Daoy (cell line): ENCODE results near the gene UBA52. TPM values are rescaled to one million over a fixed set of nuclear protein-coding genes. Genes with fewer than 3 reads are reported as not detected.

ENCODE experiments used
- DNase-seq: peaks from one replicate; pipeline ENCODE4 v3.0.0-alpha.2; 2015; ENCODE audit warnings: low read depth
- total RNA-seq: library from RNA; depleted of rRNA; stranded (reverse); fragments of >200 nt; shearing (Covaris generic); gene quantifications from 2 replicates; pipeline ENCODE4 v1.2.3, GENCODE V29; 2014

Gene UBA52
- total RNA-seq, 1 experiment from 2014 or later = 1,164 TPM

DNA sequence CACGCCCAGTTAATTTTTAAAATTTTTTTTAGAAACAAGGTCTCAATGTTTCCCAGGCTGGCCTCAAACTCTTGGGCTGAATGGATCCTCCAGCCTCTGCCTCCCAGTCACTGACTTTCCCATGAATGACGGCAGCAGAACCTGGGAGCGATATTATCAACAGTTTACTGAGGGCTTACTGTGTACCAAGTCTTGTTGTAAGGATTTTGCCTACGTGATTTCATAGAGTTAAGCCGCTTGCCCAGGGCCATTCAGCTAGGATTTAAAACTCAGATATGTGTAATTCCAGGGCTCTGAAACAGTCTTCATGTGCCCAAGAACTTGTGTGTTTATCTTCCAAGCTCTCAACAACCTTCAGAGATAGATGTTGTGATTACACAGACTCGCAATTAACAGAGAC, 20.0 kb upstream of the UBA52 start:
- no peak for DNase-seq

DNA sequence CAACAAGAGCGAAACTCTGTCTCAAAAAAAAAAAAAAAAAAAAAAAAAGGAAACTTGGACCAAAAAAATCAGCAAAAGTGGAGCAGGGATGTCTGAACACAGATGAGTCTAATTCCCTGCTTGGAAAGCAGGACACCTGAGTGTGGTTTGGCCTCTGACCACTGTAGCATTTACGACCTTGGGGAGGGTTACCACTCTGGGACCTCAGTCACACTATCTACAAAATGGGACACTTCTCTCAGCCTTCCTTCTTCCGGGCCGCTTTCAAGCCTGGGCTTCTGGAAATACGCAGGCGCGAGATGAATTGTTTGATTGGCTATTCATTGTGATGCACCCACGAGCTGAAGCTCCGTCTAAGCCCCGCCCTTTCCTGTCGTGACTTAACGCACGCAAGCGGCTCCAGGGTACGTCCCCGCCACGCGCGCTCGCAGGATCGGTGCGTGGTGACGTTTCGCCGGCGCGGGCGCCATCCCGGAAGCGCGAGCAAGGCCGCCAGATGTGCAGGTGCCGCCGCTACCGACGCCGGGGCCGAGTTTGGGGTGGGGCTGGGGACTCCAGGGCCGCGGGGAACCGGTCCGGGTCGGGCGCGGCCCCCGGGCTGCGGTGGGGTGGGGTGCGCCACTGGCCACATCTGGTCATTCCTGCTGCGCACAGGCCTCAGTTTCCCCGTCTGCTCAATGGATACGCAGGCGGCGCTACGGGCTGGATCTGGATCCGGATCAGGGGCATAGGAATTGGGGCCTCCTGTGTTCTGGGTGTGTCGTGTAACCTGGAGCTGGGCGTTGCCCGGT, 14.1 kb upstream of the UBA52 start, which contains the start of gene KXD1:
Gene KXD1, plus strand, starts transcription at position 460 of the 791 bp plus-strand sequence. CDS start 4,187 bp downstream, outside the sequence.
- DNase-seq = peak; percentile 99

DNA sequence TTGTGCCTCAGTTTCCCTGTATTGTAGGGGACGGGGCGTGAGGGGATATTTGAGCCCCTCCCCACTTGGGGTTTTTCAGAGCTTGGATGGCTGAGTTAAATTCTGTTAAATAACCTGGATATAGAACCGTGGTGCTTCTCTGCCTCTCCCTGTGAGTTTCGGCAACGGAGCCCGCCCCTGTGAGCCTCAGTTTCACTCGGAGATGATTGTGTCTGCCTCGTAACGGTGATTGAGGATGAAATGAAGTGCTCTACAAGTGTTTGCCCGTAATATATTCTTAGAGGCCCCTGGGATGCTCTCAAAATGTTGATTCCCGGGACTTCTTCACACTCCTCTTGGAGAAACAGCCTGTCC, 13.5 kb upstream of the UBA52 start:
- DNase-seq = no peak

DNA sequence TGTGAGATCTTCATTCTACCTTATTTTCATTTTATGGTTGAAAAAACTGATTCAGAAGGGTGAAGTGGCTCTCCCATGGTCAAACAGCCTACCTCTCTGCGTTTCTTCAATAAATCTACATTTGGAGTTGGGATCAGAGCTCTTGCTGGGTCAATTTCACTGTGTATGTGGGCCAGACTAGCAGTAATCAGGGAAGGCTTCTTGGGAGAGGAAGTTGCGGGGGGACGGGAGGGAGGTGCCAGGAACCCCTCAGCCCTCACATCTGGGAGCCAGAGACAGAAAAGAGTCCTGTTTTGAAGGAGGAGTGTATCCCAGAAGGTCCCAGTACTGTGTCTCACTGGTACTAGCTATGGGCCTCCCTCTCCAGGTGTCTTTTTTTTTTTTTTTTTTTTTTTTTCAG, 13.1 kb upstream of the UBA52 start:
- no peak for DNase-seq

DNA sequence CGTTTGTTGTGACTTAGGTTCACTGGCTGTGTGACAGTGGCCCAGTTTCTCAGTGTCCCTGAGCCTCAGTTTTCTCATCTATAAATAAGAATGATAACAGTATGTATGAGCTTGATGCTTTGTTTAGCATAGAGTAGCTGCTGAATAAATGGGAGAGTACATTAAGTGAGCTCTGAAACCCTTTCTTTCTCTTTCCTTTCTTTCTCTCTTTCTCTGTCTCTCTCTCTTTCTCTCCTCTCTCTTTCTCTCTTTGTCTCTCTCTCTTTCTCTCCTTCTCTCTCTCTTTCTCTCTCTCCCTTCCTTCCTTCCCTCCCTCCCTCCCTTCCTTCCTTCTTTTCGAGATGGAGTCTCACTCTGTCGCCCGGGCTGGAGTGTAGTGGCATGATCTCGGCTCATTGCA, 12.0 kb upstream of the UBA52 start:
- no peak for DNase-seq

DNA sequence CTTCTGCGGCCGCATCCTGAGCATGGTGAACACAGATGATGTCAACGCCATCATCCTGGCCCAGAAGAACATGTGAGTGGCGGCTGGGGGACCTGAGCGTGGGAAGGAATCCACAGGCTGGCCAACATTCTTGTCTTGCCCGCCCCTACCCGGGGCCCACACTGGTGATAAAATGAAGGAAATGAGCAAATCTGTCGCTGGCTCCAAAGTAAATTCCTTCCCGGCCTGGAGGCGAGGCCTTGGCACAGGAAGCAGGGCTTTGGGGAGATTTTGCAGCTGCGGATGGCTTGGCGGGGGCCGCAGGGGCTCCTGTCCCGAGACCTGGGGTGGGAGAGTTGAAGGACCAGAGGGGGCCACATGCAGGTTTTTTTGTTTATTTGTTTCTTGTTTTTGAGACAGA, 9.6 kb upstream of the UBA52 start:
- DNase-seq = no peak

DNA sequence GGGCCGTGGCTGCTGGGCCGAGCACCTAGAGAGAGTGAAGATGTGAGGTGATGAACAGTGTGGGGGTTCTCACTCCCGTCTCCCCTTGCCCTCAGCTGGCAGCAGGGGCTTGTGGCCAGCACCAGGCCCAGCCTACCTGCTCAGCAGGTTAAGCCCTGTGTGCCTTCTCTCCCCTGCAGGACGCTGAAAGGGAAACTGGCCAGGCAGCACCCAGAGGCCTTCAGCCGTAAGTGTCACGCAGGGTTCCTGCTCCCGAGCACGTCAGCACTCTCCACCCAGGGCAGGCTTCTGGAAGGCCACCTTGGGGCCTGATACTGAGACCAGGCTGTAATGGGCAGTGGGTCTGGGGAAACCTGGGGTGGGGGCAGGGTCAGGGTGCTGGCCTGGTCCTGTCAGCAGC, 4.7 kb upstream of the UBA52 start:
- DNase-seq = no peak

DNA sequence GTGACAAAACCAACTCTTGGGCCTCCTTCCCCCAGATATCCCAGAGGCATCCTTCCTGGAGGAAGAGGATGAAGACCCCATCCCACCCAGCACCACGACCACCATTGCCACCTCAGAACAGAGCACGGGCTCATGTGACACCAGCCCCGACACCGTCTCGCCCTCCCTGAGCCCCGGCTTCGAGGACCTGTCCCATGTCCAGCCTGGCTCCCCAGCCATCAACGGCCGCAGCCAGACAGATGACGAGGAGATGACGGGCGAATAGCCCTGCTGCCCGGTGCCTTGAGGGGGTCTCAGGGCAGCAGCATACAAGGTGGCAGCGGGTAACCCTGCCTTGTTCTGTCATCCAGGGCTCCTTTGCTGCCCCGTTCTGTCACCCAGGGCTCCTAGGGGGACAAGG, 3.3 kb upstream of the UBA52 start:
- DNase-seq = no peak

DNA sequence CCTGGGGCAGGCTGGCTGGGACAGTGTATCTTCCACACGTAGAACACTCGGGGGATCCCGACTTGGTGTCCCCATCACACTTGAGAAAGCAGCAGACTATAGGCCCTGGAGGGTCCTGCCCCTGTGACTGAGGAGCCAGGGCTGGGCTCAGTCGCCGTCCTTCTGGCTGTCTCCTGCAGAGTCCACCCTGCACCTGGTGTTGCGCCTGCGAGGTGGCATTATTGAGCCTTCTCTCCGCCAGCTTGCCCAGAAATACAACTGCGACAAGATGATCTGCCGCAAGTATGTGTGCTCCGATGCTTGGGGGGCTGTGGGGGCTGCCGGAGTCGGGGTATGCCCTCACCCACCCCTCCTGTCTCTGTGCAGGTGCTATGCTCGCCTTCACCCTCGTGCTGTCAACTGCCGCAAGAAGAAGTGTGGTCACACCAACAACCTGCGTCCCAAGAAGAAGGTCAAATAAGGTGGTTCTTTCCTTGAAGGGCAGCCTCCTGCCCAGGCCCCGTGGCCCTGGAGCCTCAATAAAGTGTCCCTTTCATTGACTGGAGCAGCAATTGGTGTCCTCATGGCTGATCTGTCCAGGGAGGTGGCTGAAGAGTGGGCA, 3.1 kb downstream of the UBA52 start:
- no peak for DNase-seq

DNA sequence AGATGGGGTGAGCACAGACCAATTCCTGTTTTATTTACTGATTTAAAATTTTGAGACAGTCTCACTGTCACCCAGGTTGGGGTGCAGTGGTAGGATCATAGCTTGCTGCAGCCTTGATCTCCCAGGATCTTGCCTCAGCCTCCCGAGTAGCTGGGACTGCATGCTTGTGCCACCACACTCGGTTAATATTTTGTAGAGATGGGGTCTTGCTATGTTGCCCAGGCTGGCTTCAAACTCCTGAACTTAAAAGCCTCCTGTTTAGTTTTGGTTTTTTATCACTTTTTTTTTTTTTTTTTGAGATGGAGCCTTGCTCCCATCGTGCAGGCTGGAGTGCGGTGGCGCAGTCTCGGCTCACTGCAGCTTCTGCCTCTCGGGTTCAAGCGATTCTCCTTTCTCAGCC, 4.7 kb downstream of the UBA52 start:
- DNase-seq = no peak

DNA sequence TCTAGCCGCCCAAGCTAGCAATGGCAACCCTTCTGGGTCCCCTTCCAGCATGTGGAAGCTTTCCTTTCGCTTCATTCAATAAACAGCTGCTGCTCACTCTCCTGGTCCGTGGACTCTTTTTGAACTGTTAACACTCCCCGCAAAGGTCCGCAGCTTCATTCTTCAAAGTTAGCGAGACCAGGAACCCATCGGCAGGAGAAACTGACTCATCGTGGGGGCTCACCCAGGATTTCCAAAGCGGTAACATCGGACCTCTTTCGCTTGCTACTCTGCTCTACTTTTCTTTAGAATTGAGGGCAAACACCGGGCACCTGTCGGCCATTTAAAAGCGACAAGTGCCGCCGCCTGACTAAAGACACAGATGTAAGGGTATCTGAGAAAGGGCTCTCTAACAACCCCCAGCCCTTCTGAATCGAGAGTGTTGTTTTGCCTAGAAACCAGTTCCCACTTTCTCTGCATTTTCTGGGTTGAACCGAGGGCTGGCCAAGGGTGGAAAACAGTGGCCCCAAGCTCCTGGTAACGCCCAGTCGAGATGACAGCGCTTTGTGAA, 5.8 kb downstream of the UBA52 start:
- no peak for DNase-seq

DNA sequence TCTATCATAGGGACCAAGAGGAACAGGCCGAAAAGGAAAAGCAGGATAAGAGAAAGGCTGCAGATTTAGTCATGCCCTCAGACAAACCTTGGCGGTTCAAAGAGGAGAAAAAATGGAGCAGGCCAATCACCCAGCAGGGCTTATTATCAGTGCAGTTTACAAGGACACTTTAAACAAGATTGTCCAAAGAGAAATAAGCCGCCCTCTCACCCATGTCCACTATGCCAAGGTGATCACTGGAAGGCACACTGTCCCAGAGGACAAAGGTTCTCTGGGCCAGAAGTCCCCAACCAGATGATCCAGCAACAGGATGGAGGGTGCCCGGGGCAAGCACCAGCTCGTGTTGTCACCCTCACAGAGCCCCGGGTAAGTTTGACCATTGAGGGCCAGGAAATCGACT, 8.7 kb downstream of the UBA52 start:
- DNase-seq = no peak

DNA sequence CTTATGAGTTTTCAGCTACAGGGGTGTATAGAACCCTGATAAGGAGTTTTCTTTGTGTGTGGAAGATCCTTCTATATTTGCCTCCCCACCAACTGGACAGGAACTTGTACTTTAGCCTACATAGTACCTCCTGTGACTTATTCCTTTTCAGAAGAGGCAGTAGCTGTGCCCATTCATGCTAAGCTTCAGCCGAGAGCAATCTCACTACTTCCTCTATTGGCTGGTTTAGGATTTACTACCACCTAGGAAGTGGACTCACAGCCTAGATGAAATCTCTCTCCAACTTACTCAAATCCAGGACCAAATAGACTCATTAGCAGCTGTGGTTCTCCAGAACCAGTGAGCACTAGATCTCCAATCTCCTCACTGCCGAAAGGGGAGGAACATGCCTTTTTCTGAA, 14.6 kb downstream of the UBA52 start:
- no peak for DNase-seq

DNA sequence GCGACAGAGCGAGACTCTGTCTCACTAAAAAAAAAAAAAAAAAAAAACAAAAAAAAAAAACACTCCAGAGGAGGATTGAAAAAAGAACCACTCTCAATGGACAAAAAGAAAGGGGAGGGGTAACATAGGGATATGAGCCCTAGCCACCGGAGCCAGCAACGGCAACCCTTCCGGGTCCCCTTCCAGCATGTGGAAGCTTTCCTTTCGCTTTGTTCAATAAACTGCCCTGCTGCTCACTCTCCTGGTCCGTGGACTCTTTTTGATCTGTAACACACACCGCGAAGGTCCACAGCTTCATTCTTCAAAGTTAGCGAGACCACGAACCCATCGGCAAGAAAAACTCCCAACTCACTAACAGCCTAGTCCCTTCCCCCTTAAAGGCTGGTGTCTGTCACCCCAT, 15.9 kb downstream of the UBA52 start:
- no peak for DNase-seq

DNA sequence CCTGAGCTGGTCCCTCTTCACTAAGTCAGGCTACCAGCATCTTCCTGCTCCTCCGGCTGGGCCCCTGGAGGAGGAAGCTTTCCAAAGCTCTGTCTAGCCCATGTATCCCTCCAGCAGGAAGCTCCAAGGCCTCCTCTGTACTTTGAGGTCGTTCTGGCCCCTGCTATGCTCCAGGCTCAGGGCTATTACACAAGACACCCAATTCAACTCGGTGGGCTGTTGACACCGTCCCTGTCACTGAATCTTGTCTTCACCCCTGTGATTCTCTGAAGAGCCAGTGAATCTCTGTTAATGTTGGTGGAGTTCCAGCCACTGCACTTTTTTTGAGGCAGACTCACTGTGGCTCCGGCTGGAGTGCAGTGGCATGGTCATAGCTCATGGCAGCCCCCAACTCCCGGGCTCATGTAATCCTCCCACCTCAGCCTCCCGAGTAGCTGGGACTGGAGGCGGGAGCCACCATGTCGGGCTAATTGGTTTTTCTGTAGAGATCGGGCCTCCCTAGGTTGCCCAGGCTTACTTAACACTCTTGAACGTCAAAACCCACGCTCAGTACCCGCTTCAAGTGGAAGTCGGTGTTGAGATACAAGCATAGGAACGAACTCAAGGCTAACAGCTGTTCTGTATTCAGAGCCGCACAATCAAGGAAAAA, 16.4 kb downstream of the UBA52 start:
- no peak for DNase-seq

DNA sequence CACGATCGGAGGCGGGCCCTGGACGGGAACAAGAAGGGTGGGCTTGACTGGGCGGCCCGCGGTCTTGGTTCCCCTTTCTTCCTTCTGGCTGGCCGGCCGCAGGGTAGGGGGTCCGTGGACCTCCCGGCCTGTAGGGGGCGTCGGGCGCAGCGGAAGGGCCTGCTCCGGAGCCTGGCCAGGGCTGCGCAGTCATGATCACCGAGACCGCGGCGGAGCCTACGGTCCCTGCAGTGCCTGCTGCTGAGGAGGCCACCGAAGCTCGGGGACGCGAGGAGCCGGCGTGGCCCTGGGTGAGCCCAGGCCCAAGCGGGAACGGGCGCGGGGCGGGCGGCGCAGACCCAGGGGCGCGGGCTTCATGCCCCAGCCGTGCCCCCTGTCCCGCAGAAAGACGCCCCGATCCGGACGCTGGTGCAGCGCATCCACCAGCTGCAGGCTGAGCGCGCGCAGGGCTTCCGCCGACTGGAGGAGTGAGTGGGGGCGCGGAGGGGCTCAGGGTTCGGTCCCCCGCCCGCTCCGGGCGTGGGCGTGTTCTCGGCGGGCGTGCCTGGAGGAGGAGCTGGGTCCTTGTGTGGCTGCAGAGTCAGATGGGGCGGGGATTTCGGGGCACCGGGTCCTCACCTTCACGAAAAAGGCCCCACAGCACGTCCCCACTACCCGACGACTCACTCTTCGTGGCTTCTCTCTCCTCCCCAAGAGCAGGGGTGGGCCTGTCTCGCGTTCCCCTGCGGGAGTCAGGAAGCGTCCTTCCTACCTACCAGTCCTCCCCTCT, 17.1 kb downstream of the UBA52 start, which contains the start of gene REX1BD:
Gene REX1BD, plus strand, starts transcription at position 188 of the 769 bp plus-strand sequence. Its CDS starts 4 bp downstream, at position 192.
- peak; percentile 88 for DNase-seq

DNA sequence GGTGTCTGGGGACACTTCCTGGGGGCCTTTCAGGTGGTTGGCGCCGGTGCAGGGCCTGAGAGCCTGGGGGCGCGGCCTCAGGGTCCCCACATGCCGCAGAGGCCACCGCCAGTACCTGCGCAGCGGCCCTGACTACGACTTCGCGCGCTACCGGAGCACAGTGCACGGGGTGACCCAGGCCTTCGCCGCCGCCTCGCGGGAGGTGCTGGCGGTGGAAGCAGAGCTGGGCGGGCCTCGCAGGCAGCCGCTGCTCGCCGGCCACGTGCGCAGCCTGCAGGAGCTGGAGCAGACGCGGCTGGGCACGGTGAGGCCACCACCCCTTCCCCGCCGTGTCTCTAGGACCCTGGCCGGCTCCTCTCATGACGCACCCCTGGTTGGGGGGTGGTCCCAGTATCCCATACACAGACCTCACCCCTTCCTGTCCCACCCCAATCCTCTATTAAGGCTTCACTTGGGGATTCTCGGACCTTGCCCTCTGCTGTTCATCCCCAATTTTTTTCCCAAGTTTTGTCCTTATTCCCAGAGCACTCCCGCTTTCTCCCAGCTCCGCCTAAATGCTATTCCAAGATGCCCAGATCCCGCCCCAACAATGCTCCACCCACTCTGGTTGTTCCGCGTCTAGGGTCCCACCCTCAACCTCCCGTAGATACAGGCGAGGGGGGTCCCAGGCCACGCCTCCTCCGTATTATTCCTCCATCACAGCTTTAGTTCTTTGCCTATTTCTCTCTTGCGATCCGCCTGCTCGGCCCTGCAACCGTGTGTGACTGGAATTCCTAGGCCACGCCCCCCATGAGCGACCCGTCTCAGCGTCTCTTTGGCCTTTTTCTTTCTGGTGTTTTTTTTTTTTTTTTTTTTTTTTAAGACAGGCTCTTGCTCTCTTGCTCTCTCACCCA, 18.0 kb downstream of the UBA52 start:
- peak; percentile 79 for DNase-seq

DNA sequence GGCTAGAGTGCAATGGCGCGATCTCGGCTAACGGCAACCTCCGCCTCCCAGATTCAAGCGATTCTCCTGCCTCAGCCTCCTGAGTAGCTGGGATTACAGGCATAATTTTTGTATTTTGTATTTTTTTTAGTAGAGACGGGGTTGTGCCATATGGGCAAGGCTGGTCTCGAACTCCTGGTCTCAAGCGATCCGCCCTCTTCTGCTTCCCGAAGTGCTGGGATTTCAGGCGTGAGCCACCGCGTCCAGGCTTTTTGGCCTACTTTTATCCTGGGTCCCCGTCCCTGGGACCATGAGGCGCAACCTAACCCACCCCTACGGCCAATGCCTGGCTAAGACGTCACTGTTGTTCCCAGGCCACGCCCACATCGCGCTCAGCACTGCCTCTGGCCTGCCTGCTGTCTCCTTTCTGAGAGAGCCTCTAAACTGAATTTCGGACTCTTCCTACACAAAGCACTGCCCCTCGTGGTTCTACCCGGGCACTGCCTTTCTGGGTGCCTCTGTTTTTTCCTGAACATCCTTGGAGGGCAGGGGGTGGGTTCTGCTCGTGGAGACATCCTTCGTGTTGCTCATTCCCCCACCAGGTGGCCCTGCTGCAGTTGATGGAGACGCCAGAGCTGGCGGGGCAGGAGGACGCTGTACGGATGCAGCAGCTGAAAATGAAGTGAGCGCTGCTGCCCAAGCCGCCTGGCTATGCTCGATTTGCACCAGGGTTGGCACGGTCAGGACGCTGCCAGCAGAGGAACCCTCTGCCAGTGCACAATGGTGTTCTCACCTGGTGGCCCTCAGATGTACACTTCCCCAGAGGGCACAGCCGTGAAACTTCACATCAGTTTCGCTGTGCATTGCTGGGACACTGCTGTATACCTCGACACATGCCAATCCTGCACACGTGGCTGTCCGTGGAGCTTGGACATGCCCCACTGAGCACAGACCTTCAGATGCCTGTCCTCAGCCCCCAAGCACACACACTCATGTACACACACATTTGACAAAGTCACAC, 18.9 kb downstream of the UBA52 start:
- DNase-seq = no peak

DNA sequence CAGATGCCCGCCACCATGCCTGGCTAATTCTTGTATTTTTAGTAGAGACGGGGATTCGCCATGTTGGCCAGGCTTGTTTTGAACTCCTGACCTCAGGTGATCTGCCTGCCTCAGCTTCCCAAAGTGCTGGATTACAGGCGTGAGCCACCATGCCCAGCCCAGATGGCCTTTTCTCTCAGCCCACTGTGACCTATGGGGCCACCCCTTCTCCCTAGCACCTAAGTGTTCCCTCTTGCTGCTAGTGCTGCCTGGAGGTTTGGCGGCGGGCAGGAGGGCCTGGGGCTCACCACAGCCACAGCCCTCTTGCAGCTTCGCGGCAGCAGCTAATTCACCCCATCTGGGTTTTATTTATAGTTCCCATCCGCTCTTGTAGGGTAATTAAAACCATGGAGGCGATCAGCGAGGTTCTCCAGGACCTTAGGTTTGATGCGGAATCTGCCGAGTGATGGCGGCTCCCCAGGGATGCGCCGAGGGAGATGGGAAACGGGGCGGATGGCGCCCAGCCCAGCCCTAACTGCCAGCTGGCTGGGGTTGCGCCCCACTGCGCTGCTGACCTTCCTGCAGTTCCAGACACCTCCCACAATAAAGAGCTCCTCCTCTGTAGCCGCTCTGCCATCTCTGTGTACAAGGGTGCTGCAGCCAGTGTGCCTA, 20.2 kb downstream of the UBA52 start:
- no peak for DNase-seq
